Measurements from ENCODE around the gene CEP20.
"Not testable (repeated sequence)": the region's sequence is repeated elsewhere in the genome, so short reads cannot be mapped to it uniquely, and the experiment has no call there.

Gene CEP20

GRCh38 chr16:15850555-15850954 lies 37.8 kb downstream of the CEP20 start:
- not testable (repeated sequence) for DNase-seq (ENCODE audit: low spot score in 2 of 2); ATAC-seq (replicated peaks; ENCODE audit: extremely low read depth, poor library complexity, severe bottlenecking); H3K4me1 Mint-ChIP-seq; H3K4me3 Mint-ChIP-seq; H3K36me3 Mint-ChIP-seq (ENCODE audit: insufficient read depth); H3K27ac Mint-ChIP-seq (ENCODE audit: low read depth); H3K9me3 Mint-ChIP-seq
- H3K27me3 Mint-ChIP-seq, result peaks cover 27% of the 10 kb centered on the region

GRCh38 chr16:15849209-15849981 lies 39.0 kb downstream of the CEP20 start:
- Mint-ChIP-seq H3K9me3 (no peaks in the 10 kb centered on the region), H3K4me3 (no peak overlapping the region), H3K36me3 (ENCODE audit: insufficient read depth) (no peaks in the 10 kb centered on the region), H3K4me1 (no peaks in the 10 kb centered on the region), H3K27me3 (peaks cover 19% of the 10 kb centered on the region), H3K27ac (ENCODE audit: low read depth) (no peak overlapping the region)
- no peak for DNase-seq (ENCODE audit: low spot score in 2 of 2)
- ATAC-seq (replicated peaks; ENCODE audit: extremely low read depth, poor library complexity, severe bottlenecking), result no peak

GRCh38 chr16:15847611-15848175 lies 40.7 kb downstream of the CEP20 start:
- no peak overlapping the region for H3K27ac Mint-ChIP-seq (ENCODE audit: low read depth)

GRCh38 chr16:15846510-15846909 lies 41.9 kb downstream of the CEP20 start:
- Mint-ChIP-seq H3K27me3 (peaks cover 8% of the 10 kb centered on the region), H3K4me1 (no peaks in the 10 kb centered on the region), H3K36me3 (ENCODE audit: insufficient read depth) (no peaks in the 10 kb centered on the region), H3K27ac (ENCODE audit: low read depth) (no peak overlapping the region), H3K4me3 (no peak overlapping the region), H3K9me3 (no peaks in the 10 kb centered on the region)
- DNase-seq (ENCODE audit: low spot score in 2 of 2) (no peak), ATAC-seq (replicated peaks; ENCODE audit: extremely low read depth, poor library complexity, severe bottlenecking) (no peak)

More at GRCh38 chr16:15847611-15848175, 40.7 kb downstream of the CEP20 start:
- Mint-ChIP-seq H3K36me3 (ENCODE audit: insufficient read depth) (no peaks in the 10 kb centered on the region), H3K27me3 (peaks cover 8% of the 10 kb centered on the region), H3K4me1 (no peaks in the 10 kb centered on the region), H3K9me3 (no peaks in the 10 kb centered on the region), H3K4me3 (no peak overlapping the region)
- ATAC-seq (replicated peaks; ENCODE audit: extremely low read depth, poor library complexity, severe bottlenecking) (no peak), DNase-seq (ENCODE audit: low spot score in 2 of 2) (no peak)

GRCh38 chr16:15843635-15844279 lies 44.6 kb downstream of the CEP20 start:
- DNase-seq (ENCODE audit: low spot score in 2 of 2) (no peak), ATAC-seq (replicated peaks; ENCODE audit: extremely low read depth, poor library complexity, severe bottlenecking) (no peak)
- H3K27ac Mint-ChIP-seq (ENCODE audit: low read depth), result no peak overlapping the region
- H3K27me3 Mint-ChIP-seq, result peaks cover 24% of the 10 kb centered on the region
- no peaks in the 10 kb centered on the region for H3K9me3 Mint-ChIP-seq
- H3K36me3 Mint-ChIP-seq (ENCODE audit: insufficient read depth), result no peaks in the 10 kb centered on the region
- no peak overlapping the region for H3K4me3 Mint-ChIP-seq
- no peaks in the 10 kb centered on the region for H3K4me1 Mint-ChIP-seq

GRCh38 chr16:15839204-15839603 lies 49.2 kb downstream of the CEP20 start:
- ATAC-seq (replicated peaks; ENCODE audit: extremely low read depth, poor library complexity, severe bottlenecking); DNase-seq (ENCODE audit: low spot score in 2 of 2); H3K36me3 Mint-ChIP-seq (ENCODE audit: insufficient read depth); H3K4me3 Mint-ChIP-seq; H3K4me1 Mint-ChIP-seq; H3K9me3 Mint-ChIP-seq; H3K27ac Mint-ChIP-seq (ENCODE audit: low read depth): not testable (repeated sequence)
- peaks cover 17% of the 10 kb centered on the region for H3K27me3 Mint-ChIP-seq

GRCh38 chr16:15837761-15838160 lies 50.6 kb downstream of the CEP20 start:
- DNase-seq (ENCODE audit: low spot score in 2 of 2) (no peak), ATAC-seq (replicated peaks; ENCODE audit: extremely low read depth, poor library complexity, severe bottlenecking) (no peak)
- H3K4me1 Mint-ChIP-seq, result no peaks in the 10 kb centered on the region
- peak overlapping the region; percentile 62 for H3K27ac Mint-ChIP-seq (ENCODE audit: low read depth)
- no peak overlapping the region for H3K4me3 Mint-ChIP-seq
- H3K36me3 Mint-ChIP-seq (ENCODE audit: insufficient read depth), result no peaks in the 10 kb centered on the region
- peaks cover 17% of the 10 kb centered on the region for H3K27me3 Mint-ChIP-seq
- no peaks in the 10 kb centered on the region for H3K9me3 Mint-ChIP-seq

- peaks cover 17% of the 10 kb centered on the region for H3K27me3 Mint-ChIP-seq
- H3K36me3 Mint-ChIP-seq (ENCODE audit: insufficient read depth), result no peaks in the 10 kb centered on the region
- no peak for DNase-seq (ENCODE audit: low spot score in 2 of 2)
- H3K9me3 Mint-ChIP-seq, result no peaks in the 10 kb centered on the region
- H3K27ac Mint-ChIP-seq (ENCODE audit: low read depth), result peak overlapping the region; percentile 62
- ATAC-seq (replicated peaks; ENCODE audit: extremely low read depth, poor library complexity, severe bottlenecking), result no peak
- H3K4me3 Mint-ChIP-seq, result no peak overlapping the region
- H3K4me1 Mint-ChIP-seq, result no peaks in the 10 kb centered on the region
Measured at GRCh38 chr16:15836965-15837611, 51.3 kb downstream of the CEP20 start.

- Mint-ChIP-seq H3K27ac (ENCODE audit: low read depth) (no peak overlapping the region), H3K4me3 (no peak overlapping the region), H3K27me3 (peaks cover 17% of the 10 kb centered on the region), H3K36me3 (ENCODE audit: insufficient read depth) (no peaks in the 10 kb centered on the region), H3K9me3 (no peaks in the 10 kb centered on the region), H3K4me1 (no peaks in the 10 kb centered on the region)
- no peak for ATAC-seq (replicated peaks; ENCODE audit: extremely low read depth, poor library complexity, severe bottlenecking)
- no peak for DNase-seq (ENCODE audit: low spot score in 2 of 2)
Measured at GRCh38 chr16:15836074-15836473, 52.3 kb downstream of the CEP20 start.

GRCh38 chr16:15835136-15835878 lies 53.1 kb downstream of the CEP20 start:
- Mint-ChIP-seq H3K4me3 (no peak overlapping the region), H3K4me1 (no peaks in the 10 kb centered on the region), H3K27me3 (peaks cover 17% of the 10 kb centered on the region), H3K36me3 (ENCODE audit: insufficient read depth) (peaks cover 1% of the 10 kb centered on the region), H3K27ac (ENCODE audit: low read depth) (no peak overlapping the region), H3K9me3 (no peaks in the 10 kb centered on the region)
- ATAC-seq (replicated peaks; ENCODE audit: extremely low read depth, poor library complexity, severe bottlenecking), result no peak
- DNase-seq (ENCODE audit: low spot score in 2 of 2), result no peak

GRCh38 chr16:15834502-15834901 lies 53.9 kb downstream of the CEP20 start:
- no peak for ATAC-seq (replicated peaks; ENCODE audit: extremely low read depth, poor library complexity, severe bottlenecking)
- Mint-ChIP-seq H3K27ac (ENCODE audit: low read depth) (no peak overlapping the region), H3K4me1 (no peaks in the 10 kb centered on the region), H3K4me3 (no peak overlapping the region), H3K9me3 (no peaks in the 10 kb centered on the region), H3K36me3 (ENCODE audit: insufficient read depth) (peaks cover 2% of the 10 kb centered on the region), H3K27me3 (peaks cover 8% of the 10 kb centered on the region)
- DNase-seq (ENCODE audit: low spot score in 2 of 2), result no peak

- DNase-seq (ENCODE audit: low spot score in 2 of 2) (no peak), ATAC-seq (replicated peaks; ENCODE audit: extremely low read depth, poor library complexity, severe bottlenecking) (no peak)
- Mint-ChIP-seq H3K4me1 (no peaks in the 10 kb centered on the region), H3K4me3 (no peak overlapping the region), H3K27me3 (no peaks in the 10 kb centered on the region), H3K9me3 (no peaks in the 10 kb centered on the region), H3K27ac (ENCODE audit: low read depth) (no peak overlapping the region), H3K36me3 (ENCODE audit: insufficient read depth) (peaks cover 2% of the 10 kb centered on the region)
Measured at GRCh38 chr16:15833541-15833940, 54.9 kb downstream of the CEP20 start.
